Bronchial smooth muscle cell (primary cell): ENCODE data around the gene LZTR1. TPM values are rescaled to one million over a fixed set of nuclear protein-coding genes. Genes with fewer than 3 reads are reported as not detected.

Experiments used
- total RNA-seq: library from RNA; depleted of rRNA; stranded (reverse); fragments of >200 nt; gene quantifications from 2 replicates; pipeline ENCODE4 v1.2.1, GENCODE V29; 2014

Gene LZTR1
- 53.6 and 64.0 TPM in 2 replicates for total RNA-seq

GRCh38 chr22:20981787-20982562 is at the start of gene LZTR1:
LZTR1 (plus strand) TSS chr22:20982297; CDS start chr22:20982372, 75 bp downstream.

DNA sequence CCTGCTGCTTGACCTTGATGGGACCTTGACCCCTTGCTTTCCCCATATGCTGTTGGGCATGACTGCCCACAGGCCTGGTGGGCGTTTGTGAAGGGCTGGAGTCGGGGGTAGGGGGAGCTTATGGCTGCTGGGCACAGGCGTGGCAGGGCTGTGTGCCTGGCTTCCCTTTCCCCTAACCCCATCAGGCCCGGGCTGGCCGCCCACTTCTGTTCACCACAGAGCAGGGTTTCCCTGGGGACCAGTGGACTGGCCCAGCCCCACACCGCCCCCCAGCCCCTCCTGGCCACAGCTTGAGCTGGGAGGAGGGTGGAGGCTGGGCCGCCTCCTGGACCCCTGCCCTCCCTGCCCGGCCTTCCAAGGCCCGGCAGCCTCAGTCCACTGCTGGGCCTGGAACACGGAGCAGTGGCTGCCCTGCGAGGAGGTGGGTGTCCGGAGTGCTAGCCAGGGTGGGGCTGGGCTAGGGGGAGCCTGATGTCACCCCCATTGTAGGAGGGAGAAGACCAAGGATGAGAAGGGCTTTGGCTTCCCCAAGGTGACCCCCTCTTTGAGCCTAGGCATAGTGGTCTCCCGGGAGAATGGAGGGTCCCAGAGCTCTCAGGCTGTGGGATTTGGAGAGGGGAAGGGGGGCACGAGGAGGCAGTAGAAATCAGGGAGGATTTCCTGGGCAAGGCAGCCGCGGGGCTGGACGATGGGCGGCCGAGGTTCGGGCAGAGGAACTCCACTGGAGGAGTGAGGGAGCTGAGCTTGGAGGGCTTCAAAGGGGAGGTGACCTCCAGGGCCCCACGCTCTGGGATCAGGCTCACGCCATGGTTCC is 15.0 kb upstream of the LZTR1 start, which contains the start of gene AIFM3:
AIFM3 (plus strand) TSS at position 373 of the 814 bp plus-strand sequence. CDS start 690 bp downstream, outside the sequence.

GRCh38 chr22:21001601-21002325 is 19.7 kb downstream of the LZTR1 start, which contains the start of gene THAP7:
THAP7 (minus strand) TSS chr22:21002118; CDS start chr22:21001911, 207 bp downstream.

GRCh38 chr22:21014726-21015465 is 32.8 kb downstream of the LZTR1 start, which contains the start of gene P2RX6:
P2RX6 (plus strand) TSS chr22:21015165; CDS start chr22:21015175, 10 bp downstream.

GRCh38 chr22:21032037-21032867 is 50.2 kb downstream of the LZTR1 start, which contains the start of gene SLC7A4:
SLC7A4 (minus strand) TSS chr22:21032561; CDS start chr22:21031812, 749 bp downstream.

GRCh38 chr22:21045585-21046294 is 63.6 kb downstream of the LZTR1 start, which contains the start of gene LRRC74B:
LRRC74B (plus strand) TSS chr22:21045946; CDS start chr22:21045987, 41 bp downstream.

Other genes starting within 250 kb of the LZTR1 start
- gene SERPIND1, start 208.2 kb upstream of the LZTR1 start, total RNA-seq = not detected in 2 replicates
- gene PI4KA, start 123.5 kb upstream of the LZTR1 start, total RNA-seq = 22.5 and 27.9 TPM in 2 replicates
- gene SNAP29, start 123.3 kb upstream of the LZTR1 start, total RNA-seq = 5.8 and 7.1 TPM in 2 replicates
- 20.8 and 24.0 TPM in 2 replicates for gene CRKL, start 64.9 kb upstream of the LZTR1 start, total RNA-seq
- 1.1 and 1.4 TPM in 2 replicates for gene AIFM3, start 15.0 kb upstream of the LZTR1 start, total RNA-seq
- 18.3 and 19.3 TPM in 2 replicates for gene THAP7, start 19.8 kb downstream of the LZTR1 start, total RNA-seq
- gene P2RX6, start 32.9 kb downstream of the LZTR1 start, total RNA-seq = 2.6 and 6.9 TPM in 2 replicates
- gene SLC7A4, start 50.3 kb downstream of the LZTR1 start, total RNA-seq = 0.16 and 0.17 TPM in 2 replicates
- gene LRRC74B, start 63.6 kb downstream of the LZTR1 start, total RNA-seq = under 0.01 TPM in 2 replicates